AG04450 (cell line): ENCODE measurements around the gene AGTPBP1. TPM values are rescaled to one million over a fixed set of nuclear protein-coding genes. Genes with fewer than 3 reads are reported as not detected.

Experiments
- CTCF ChIA-PET: fragments of 300-600, 350-600 bp; formaldehyde crosslinking; extraction: SDS; loops from one replicate; lab custom pipeline; 2022; ENCODE audit warnings: antibody characterized with exemption, inconsistent platforms; lab: Charles Lee
- POLR2A ChIA-PET: fragments of 350-600 bp; formaldehyde crosslinking; extraction: SDS; loops from one replicate; lab custom pipeline; 2021; ENCODE audit warnings: antibody characterized with exemption, inconsistent platforms; lab: Yijun Ruan, JAX
- DNase-seq: peaks from one replicate; pipeline ENCODE4 v3.0.0-alpha.2; 2011; ENCODE audit warnings: low read depth, low spot score
- H3K27ac ChIP-seq: one replicate; pipeline ENCODE4 v1.5.1; 2012; ENCODE audit warnings: low read depth, low read length, control low read depth
- H3K27me3 ChIP-seq: one replicate; pipeline ENCODE4 v1.6.0; 2012; ENCODE audit warnings: low read length; ENCODE audit not compliant: control insufficient read depth, insufficient read depth
- H3K4me3 ChIP-seq: 2 replicates; pipeline ENCODE4 v1.5.1; 2011; ENCODE audit warnings: mild to moderate bottlenecking, low read depth, low read length, control low read depth
- H3K9me3 ChIP-seq: 2 replicates; pipeline ENCODE4 v1.5.1; 2012; ENCODE audit warnings: low read length; ENCODE audit not compliant: control insufficient read depth, insufficient read depth
- CTCF ChIP-seq: IDR thresholded peaks from 2 replicates; pipeline ENCODE4 v1.5.1; 2011; ENCODE audit warnings: low read depth, low read length, control low read depth, inconsistent platforms
- polyA plus RNA-seq: library from polyadenylated mRNA; depleted of rRNA; stranded (reverse); fragments of >200 nt; gene quantifications from 2 replicates; pipeline ENCODE4 v1.2.3, GENCODE V29; 2011

AGTPBP1 gene
- polyA plus RNA-seq, 1 experiment: 4.4 TPM

DNA sequence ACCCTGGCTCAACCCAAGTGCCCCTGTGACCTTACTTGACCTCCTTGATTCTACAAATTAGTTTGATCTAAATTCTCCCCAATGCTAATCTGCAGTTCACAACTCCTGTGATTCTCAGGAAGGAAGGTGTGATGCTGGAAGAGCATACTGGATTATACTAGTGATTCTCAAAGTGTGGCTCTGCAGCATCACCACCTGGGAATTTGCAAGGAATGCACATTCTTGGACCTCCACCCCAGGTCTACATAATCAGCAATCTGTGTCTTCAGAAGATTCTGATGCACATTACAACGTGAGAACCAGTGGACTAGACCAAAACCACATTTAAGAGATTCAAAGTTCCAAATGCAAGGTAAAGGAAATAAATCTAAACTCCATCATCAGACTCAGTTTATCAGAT, 198.6 kb downstream of the AGTPBP1 start:
- CTCF ChIA-PET: no interaction called here
- Histone ChIP-seq H3K4me3 (no peak overlapping the region), H3K27me3 (no peaks in the 10 kb centered on the region), H3K27ac (no peak overlapping the region), H3K9me3 (no peaks in the 10 kb centered on the region)
- DNase-seq: no peak
- TF ChIP-seq CTCF: no peak
- POLR2A ChIA-PET: no interaction called here

DNA sequence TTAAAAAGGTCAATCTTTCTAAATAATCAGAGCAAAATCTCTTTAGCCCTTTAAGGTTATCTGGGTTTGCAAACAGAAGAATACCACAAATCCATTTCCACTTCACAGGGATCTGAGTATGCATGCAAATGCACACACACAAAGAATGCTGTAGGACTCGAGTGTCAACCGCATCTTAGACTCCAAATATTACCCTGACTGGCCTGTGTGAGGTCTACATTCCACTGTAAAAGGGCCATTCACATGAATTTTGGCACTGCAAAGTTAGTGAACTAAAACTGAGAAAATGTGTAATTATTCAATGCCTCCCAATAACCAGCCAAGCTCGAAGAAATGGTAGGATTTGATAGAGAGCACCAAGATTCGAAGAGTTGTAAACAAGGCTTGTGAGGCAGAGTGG, 199.9 kb downstream of the AGTPBP1 start:
- Histone ChIP-seq H3K27me3 (no peaks in the 10 kb centered on the region), H3K9me3 (peaks cover under 1% of the 10 kb centered on the region; the same call in 1 of the 2 replicates), H3K27ac (no peak overlapping the region), H3K4me3 (no peak overlapping the region)
- DNase-seq: no peak
- POLR2A ChIA-PET: no interaction called here
- no peak for TF ChIP-seq CTCF
- CTCF ChIA-PET: no interaction called here

- POLR2A ChIA-PET: no interaction called here
- peaks cover 3% of the 10 kb centered on the region; the same call in 1 of the 2 replicates for H3K9me3 ChIP-seq
These were observed 205.2 kb downstream of the AGTPBP1 start for GRCh38 chr9:85536514-85536913.

DNA sequence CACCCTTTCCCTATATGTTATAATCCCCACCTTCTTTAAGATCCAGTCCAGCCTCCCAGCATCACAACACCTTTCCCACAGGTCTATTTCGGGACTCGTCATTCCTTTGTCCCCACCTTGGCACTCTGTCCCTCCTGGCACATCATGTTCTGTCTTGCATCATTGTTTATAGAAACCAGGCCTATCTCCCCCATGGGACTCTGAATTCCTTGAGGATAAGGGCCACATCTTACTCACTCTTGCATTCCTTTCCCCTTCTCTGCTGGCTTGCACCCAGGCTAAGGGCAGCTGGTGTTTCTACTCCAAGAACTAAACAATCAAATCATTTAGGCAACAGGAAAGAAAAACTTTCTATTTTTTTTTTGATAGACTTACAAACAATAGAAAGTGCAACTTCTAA, 205.7 kb downstream of the AGTPBP1 start:
- CTCF ChIA-PET: no interaction called here
- H3K27ac ChIP-seq: no peak overlapping the region

More at GRCh38 chr9:85536514-85536913, 205.2 kb downstream of the AGTPBP1 start:
- DNase-seq: no peak
- Histone ChIP-seq H3K27ac (no peak overlapping the region), H3K4me3 (no peak overlapping the region), H3K27me3 (no peaks in the 10 kb centered on the region)
- CTCF ChIA-PET: no interaction called here
- TF ChIP-seq CTCF: no peak

GRCh38 chr9:85534340-85534739, 207.4 kb downstream of the AGTPBP1 start:
- H3K27ac ChIP-seq: no peak overlapping the region
- H3K27me3 ChIP-seq: no peaks in the 10 kb centered on the region
- DNase-seq: no peak
- TF ChIP-seq CTCF: no peak
- no peak overlapping the region for H3K4me3 ChIP-seq
- H3K9me3 ChIP-seq: peaks cover 7% of the 10 kb centered on the region; the same call in 1 of the 2 replicates
- ChIA-PET CTCF (no interaction called here), POLR2A (no interaction called here)

More for the DNA sequence above, 205.7 kb downstream of the AGTPBP1 start:
- Histone ChIP-seq H3K4me3 (no peak overlapping the region), H3K27me3 (no peaks in the 10 kb centered on the region), H3K9me3 (peaks cover 3% of the 10 kb centered on the region; the same call in 1 of the 2 replicates)
- DNase-seq: no peak
- TF ChIP-seq CTCF: no peak
- POLR2A ChIA-PET: no interaction called here
